ENCODE data around the gene CFDP1. TPM values are rescaled to one million over a fixed set of nuclear protein-coding genes. Genes with fewer than 3 reads are reported as not detected.
"Not testable (repeated sequence)": the region's sequence is repeated elsewhere in the genome, so short reads cannot be mapped to it uniquely, and the experiment has no call there.

The CFDP1 gene
- total and polyA plus RNA-seq, 3 experiments from 2014 or later, result 33.8 to 39.1 (median 34.2) TPM

DNA sequence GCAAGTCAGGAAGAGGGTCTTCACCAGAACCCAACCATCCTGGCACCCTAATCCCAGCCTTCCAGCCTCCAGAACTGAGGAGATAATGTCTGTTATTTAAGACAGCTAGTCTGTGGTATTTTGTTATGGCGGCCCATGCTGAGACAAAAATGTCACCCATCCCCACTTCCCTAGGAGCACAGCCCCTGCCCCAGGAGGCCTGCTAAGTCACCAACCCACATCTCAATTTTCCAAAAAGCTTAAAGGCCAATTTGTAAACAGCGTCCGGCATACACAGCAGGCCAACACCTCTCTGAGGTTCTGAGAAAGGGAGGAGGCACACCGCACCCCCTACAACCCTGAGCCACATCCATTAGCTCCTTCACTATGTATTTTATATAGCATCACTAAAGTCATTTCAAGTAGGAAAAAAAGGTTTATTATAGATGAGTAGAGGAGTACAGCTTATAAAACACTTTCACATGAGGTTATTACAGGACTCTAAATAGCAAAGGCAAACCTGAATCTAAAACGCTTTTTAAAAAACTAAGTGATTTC is 24.2 kb upstream of the CFDP1 start:
- H3K4me3 Mint-ChIP-seq, result no peak overlapping the region
- H3K27ac Mint-ChIP-seq, result peak overlapping the region in 4 of 8 donors; percentile 17 to 85 (median 44)
- no peaks in the 10 kb centered on the region for H3K9me3 Mint-ChIP-seq
- H3K36me3 Mint-ChIP-seq, result peaks cover 0 to 23% (median 5%) of the 10 kb centered on the region in 3 donors
- peaks cover 0 to 2% of the 10 kb centered on the region in 2 donors for H3K27me3 Mint-ChIP-seq
- Histone ChIP-seq H3K4me1 (ENCODE audit: insufficient read depth, low read length) (peaks cover 23% of the 10 kb centered on the region), H3K27me3 (ENCODE audit: insufficient read depth, low read length, poor library complexity, severe bottlenecking) (no peaks in the 10 kb centered on the region), H3K9me3 (ENCODE audit: low read length) (no peaks in the 10 kb centered on the region), H3K4me3 (ENCODE audit: low read length) (no peak overlapping the region), H3K27ac (ENCODE audit: low read depth, low read length) (no peak overlapping the region), H3K36me3 (ENCODE audit: insufficient read depth, low read length) (no peaks in the 10 kb centered on the region)
- CTCF ChIA-PET, result interaction anchor here (0.9 to 1.3 kb wide), 4 partner anchors 13 to 258 kb away, joined by 3 to 5 read pairs (median 4); partner anchors contain the start of gene CFDP1
- H3K4me1 Mint-ChIP-seq, result peaks cover 76 to 96% (median 94%) of the 10 kb centered on the region in 3 donors
- DNase-seq, result no peak
- POLR2A ChIA-PET, result no interaction called here

DNA sequence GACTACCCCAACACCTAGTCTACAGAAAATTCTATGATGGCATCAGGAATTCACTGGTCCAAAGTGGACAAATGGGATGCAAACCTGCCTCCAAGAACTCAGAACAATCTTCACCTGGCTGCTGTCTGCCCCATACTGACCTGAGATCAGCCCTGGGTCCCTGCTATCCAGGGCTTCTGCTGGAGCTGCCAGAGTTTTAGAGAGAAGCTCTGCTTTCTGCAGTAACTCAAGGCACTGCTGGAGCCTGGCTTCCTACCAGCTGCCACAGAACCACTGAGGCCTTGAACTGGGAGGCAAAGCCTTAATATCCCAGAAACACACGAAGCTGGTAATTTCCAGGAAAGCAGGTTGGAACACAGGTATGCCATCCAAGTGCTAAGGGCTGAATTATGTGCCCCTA is 23.7 kb upstream of the CFDP1 start:
- peaks cover 0 to 25% (median 5%) of the 10 kb centered on the region in 3 donors for H3K36me3 Mint-ChIP-seq
- ChIA-PET CTCF (interaction anchor here (0.9 to 1.3 kb wide), 4 partner anchors 12 to 257 kb away, joined by 3 to 5 read pairs (median 4); partner anchors contain the start of gene CFDP1), POLR2A (no interaction called here)
- peaks cover 71 to 91% (median 89%) of the 10 kb centered on the region in 3 donors for H3K4me1 Mint-ChIP-seq
- no peak overlapping the region for H3K4me3 Mint-ChIP-seq
- no peaks in the 10 kb centered on the region for H3K36me3 ChIP-seq (ENCODE audit: insufficient read depth, low read length)
- peaks cover 0 to 2% of the 10 kb centered on the region in 2 donors for H3K27me3 Mint-ChIP-seq
- H3K27me3 ChIP-seq (ENCODE audit: insufficient read depth, low read length, poor library complexity, severe bottlenecking), result no peaks in the 10 kb centered on the region
- no peak overlapping the region for H3K27ac ChIP-seq (ENCODE audit: low read depth, low read length)
- no peaks in the 10 kb centered on the region for H3K9me3 ChIP-seq (ENCODE audit: low read length)
- H3K4me3 ChIP-seq (ENCODE audit: low read length), result no peak overlapping the region
- H3K9me3 Mint-ChIP-seq, result no peaks in the 10 kb centered on the region
- H3K27ac Mint-ChIP-seq, result peak overlapping the region in 4 of 8 donors; percentile 1 to 68 (median 34)
- peaks cover 18% of the 10 kb centered on the region for H3K4me1 ChIP-seq (ENCODE audit: insufficient read depth, low read length)
- DNase-seq, result no peak

DNA sequence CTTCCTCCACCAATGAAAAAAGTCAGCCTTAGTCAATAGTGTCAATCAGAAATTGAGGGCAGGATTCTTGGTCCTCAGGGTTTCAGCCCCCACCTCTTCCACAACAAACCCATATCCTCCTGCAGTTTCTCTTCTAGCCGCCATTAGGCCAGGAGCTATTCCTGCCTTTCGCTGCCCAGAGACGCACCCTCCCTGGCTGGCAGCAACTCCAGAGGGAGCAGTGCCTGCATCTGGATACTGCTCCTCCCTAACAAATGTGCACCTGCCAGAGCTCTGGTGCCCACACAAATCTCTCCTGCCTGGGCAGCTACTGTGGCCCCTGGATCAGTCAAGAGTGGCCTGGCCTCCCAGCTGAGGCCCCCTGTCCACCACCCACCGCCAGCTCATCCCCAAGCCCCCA is 23.2 kb upstream of the CFDP1 start:
- H3K9me3 Mint-ChIP-seq; H3K4me3 Mint-ChIP-seq; H3K27me3 Mint-ChIP-seq; POLR2A ChIA-PET; H3K4me3 ChIP-seq (ENCODE audit: low read length); H3K27ac ChIP-seq (ENCODE audit: low read depth, low read length); H3K36me3 ChIP-seq (ENCODE audit: insufficient read depth, low read length); DNase-seq; H3K27me3 ChIP-seq (ENCODE audit: insufficient read depth, low read length, poor library complexity, severe bottlenecking); H3K9me3 ChIP-seq (ENCODE audit: low read length): not testable (repeated sequence)
- peaks cover 68 to 89% (median 87%) of the 10 kb centered on the region in 3 donors for H3K4me1 Mint-ChIP-seq
- CTCF ChIA-PET, result interaction anchor here (0.6 to 1.3 kb wide), 3 partner anchors 61 to 257 kb away, joined by 3 read pairs; no protein-coding TSS in a partner anchor
- H3K4me1 ChIP-seq (ENCODE audit: insufficient read depth, low read length), result peaks cover 13% of the 10 kb centered on the region
- peak overlapping the region in 5 of 8 donors; percentile 1 to 68 (median 23) for H3K27ac Mint-ChIP-seq
- peaks cover 0 to 27% (median 5%) of the 10 kb centered on the region in 3 donors for H3K36me3 Mint-ChIP-seq

DNA sequence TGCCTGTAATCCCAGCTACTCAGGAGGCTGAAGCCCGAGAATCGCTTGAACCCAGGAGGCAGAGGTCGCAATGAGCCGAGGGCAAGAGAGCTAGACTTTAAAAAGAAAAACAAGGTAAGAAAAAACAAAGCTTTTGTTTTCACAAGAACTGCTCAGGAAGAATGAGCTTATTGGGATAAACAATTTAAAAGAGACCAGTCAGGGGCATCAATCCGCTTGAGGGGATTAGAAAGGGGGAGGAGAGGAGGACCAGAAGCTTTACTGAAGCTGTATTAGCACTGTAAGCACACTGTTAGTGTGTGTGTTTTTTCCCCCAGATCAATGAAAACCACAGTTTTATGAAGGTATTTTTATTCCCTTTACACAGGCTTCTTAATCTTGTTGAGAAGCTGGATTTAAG is 22.4 kb upstream of the CFDP1 start:
- Histone ChIP-seq H3K9me3 (ENCODE audit: low read length) (no peaks in the 10 kb centered on the region), H3K27ac (ENCODE audit: low read depth, low read length) (no peak overlapping the region), H3K36me3 (ENCODE audit: insufficient read depth, low read length) (peaks cover 9% of the 10 kb centered on the region), H3K27me3 (ENCODE audit: insufficient read depth, low read length, poor library complexity, severe bottlenecking) (no peaks in the 10 kb centered on the region), H3K4me1 (ENCODE audit: insufficient read depth, low read length) (peaks cover 7% of the 10 kb centered on the region), H3K4me3 (ENCODE audit: low read length) (no peak overlapping the region)
- H3K4me3 Mint-ChIP-seq, result no peak overlapping the region
- POLR2A ChIA-PET, result no interaction called here
- peak overlapping the region in 3 of 8 donors; percentile 70 to 79 (median 76) for H3K27ac Mint-ChIP-seq
- DNase-seq, result no peak
- peaks cover 61 to 86% (median 81%) of the 10 kb centered on the region in 3 donors for H3K4me1 Mint-ChIP-seq
- peaks cover 0 to 34% (median 5%) of the 10 kb centered on the region in 3 donors for H3K36me3 Mint-ChIP-seq
- H3K9me3 Mint-ChIP-seq, result no peaks in the 10 kb centered on the region
- peaks cover 0 to 2% of the 10 kb centered on the region in 2 donors for H3K27me3 Mint-ChIP-seq
- CTCF ChIA-PET, result interaction anchor here (0.5 to 1.2 kb wide), 4 partner anchors 10 to 61 kb away, joined by 3 read pairs; partner anchors contain the start of gene CFDP1

DNA sequence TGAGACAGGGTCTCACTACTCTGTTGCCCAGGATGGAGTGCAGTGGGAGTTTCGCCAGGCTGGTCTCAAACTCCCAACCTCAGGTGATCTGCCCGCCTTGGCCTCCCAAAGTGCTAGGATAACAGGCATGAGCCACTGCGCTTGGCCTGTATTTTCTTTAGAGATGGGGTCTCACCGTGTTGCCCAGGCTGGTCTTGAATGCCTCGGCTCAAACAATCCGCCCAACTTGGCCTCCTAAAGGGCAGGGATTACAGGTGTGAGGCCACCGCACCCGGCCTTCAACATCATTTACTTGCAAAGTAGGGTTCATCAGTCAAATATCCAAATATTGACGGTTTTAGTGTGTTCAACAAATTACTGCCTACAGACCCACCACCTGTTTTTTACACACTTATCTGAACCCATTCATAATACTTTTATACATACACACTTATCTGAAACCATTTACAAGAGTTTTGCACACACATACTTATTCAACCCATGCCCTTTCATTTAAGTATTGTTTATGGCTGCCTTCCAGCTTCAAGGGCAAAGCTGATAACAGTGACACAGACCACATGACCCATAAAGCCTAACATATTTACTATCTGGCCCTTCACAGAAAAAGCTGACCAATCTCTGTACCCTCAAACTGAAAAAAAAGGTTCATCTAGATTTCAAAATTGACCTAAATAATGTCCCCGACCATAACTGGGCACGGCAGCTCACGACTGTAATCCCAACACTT is 19.3 kb upstream of the CFDP1 start:
- Histone ChIP-seq H3K27me3 (ENCODE audit: insufficient read depth, low read length, poor library complexity, severe bottlenecking) (no peaks in the 10 kb centered on the region), H3K27ac (ENCODE audit: low read depth, low read length) (no peak overlapping the region), H3K4me1 (ENCODE audit: insufficient read depth, low read length) (peaks cover 7% of the 10 kb centered on the region), H3K36me3 (ENCODE audit: insufficient read depth, low read length) (peaks cover 18% of the 10 kb centered on the region), H3K9me3 (ENCODE audit: low read length) (no peaks in the 10 kb centered on the region), H3K4me3 (ENCODE audit: low read length) (no peak overlapping the region)
- no peak for DNase-seq
- Mint-ChIP-seq H3K9me3 (no peaks in the 10 kb centered on the region), H3K27ac (no peak overlapping the region), H3K27me3 (peaks cover 0 to 2% of the 10 kb centered on the region in 2 donors), H3K36me3 (peaks cover 5 to 44% (median 6%) of the 10 kb centered on the region in 3 donors), H3K4me3 (peak overlapping the region in 1 of 7 donors; percentile 36), H3K4me1 (peaks cover 43 to 61% (median 51%) of the 10 kb centered on the region in 3 donors)
- POLR2A ChIA-PET, result no interaction called here
- CTCF ChIA-PET, result interaction anchor here (0.9 to 1.6 kb wide), 3 partner anchors 8 to 65 kb away, joined by 3 to 6 read pairs (median 4); no protein-coding TSS in a partner anchor

DNA sequence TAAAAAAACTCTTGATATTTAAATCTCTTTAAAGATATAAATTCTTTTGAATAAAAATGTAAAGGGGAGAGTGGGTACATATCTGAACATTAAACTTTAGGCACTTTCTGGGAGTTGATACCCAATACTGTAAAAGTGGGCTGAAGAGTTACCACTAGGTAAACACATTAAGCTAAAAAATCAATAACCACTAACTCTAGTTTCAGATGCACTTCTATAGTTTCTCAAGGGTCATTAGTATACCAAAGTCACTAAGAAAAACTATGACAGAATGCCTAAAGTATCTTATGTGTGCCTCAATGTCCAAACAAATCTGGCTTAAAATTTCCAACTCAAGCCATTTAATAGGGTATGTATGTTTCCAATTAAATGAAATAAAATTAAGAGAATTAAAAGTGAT is 13.1 kb upstream of the CFDP1 start:
- Histone ChIP-seq H3K27ac (ENCODE audit: low read depth, low read length) (no peak overlapping the region), H3K9me3 (ENCODE audit: low read length) (no peaks in the 10 kb centered on the region), H3K4me3 (ENCODE audit: low read length) (no peak overlapping the region), H3K4me1 (ENCODE audit: insufficient read depth, low read length) (no peaks in the 10 kb centered on the region), H3K36me3 (ENCODE audit: insufficient read depth, low read length) (peaks cover 23% of the 10 kb centered on the region), H3K27me3 (ENCODE audit: insufficient read depth, low read length, poor library complexity, severe bottlenecking) (no peaks in the 10 kb centered on the region)
- H3K27ac Mint-ChIP-seq, result peak overlapping the region in 1 of 8 donors; percentile 15
- ChIA-PET POLR2A (no interaction called here), CTCF (interaction anchor here (1.4 to 1.8 kb wide), 2 partner anchors 24 to 26 kb away, joined by 3 to 4 read pairs; no protein-coding TSS in a partner anchor)
- peaks cover 5 to 56% (median 6%) of the 10 kb centered on the region in 3 donors for H3K36me3 Mint-ChIP-seq
- H3K4me3 Mint-ChIP-seq, result no peak overlapping the region
- H3K27me3 Mint-ChIP-seq, result no peaks in the 10 kb centered on the region
- peaks cover under 1 to 9% (median 3%) of the 10 kb centered on the region in 3 donors for H3K4me1 Mint-ChIP-seq
- H3K9me3 Mint-ChIP-seq, result no peaks in the 10 kb centered on the region
- no peak for DNase-seq

DNA sequence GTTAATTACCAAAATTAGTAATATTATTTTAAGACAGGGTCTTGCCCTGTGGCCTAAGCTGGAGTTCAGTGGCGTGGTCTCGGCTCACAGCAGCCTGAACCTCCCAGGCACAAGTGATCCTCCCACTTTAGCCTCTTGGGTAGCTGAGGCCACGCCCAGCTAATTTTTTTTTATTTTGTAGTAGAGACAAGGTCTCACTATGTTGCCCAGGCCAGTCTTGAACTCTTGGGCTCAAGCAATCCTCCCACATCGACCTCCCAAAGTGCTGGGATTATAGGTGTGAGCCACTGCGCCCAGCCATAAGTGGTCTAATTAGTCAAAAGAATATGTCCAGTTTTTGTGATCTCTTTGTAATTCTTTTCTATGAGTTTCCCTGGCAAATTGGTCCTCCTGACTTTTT is 12.0 kb upstream of the CFDP1 start:
- POLR2A ChIA-PET, result interaction anchor here (0.9 kb wide), 1 partner anchor 11 kb away, joined by 3 read pairs; the partner anchor contains the start of gene CFDP1
- peaks cover 14% of the 10 kb centered on the region for H3K36me3 ChIP-seq (ENCODE audit: insufficient read depth, low read length)
- H3K27me3 ChIP-seq (ENCODE audit: insufficient read depth, low read length, poor library complexity, severe bottlenecking), result no peaks in the 10 kb centered on the region
- H3K27me3 Mint-ChIP-seq, result no peaks in the 10 kb centered on the region
- CTCF ChIA-PET, result interaction anchor here (1.0 to 1.8 kb wide), 5 partner anchors 8 to 72 kb away, joined by 3 to 4 read pairs (median 4); partner anchors contain the start of gene CFDP1
- no peak overlapping the region for H3K4me3 ChIP-seq (ENCODE audit: low read length)
- no peak overlapping the region for H3K4me3 Mint-ChIP-seq
- no peak overlapping the region for H3K27ac ChIP-seq (ENCODE audit: low read depth, low read length)
- peak overlapping the region in 1 of 8 donors; percentile 38 for H3K27ac Mint-ChIP-seq
- H3K4me1 ChIP-seq (ENCODE audit: insufficient read depth, low read length), result no peaks in the 10 kb centered on the region
- H3K9me3 ChIP-seq (ENCODE audit: low read length), result no peaks in the 10 kb centered on the region
- DNase-seq, result no peak
- H3K4me1 Mint-ChIP-seq, result peaks cover 0 to 5% (median 3%) of the 10 kb centered on the region in 3 donors
- H3K9me3 Mint-ChIP-seq, result no peaks in the 10 kb centered on the region
- peaks cover 5 to 45% (median 6%) of the 10 kb centered on the region in 3 donors for H3K36me3 Mint-ChIP-seq

DNA sequence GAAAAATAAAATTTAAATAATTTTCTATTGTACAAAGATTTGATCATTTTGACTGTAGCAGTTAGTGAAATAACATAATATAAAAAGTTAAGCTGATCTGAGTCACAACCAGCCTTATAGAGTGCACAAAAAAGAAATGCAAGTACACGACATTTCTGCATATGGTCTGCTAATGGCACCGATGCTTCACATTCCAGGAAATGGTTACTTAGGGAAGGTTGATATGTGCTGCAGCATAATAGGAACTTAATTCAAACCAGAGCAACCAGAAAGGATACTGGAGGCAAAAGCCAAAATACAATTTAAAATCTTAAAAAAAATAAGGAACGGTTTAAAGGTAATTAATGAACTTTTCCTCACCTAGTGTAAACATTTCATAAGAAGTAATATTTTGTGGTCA is 10.0 kb upstream of the CFDP1 start:
- Mint-ChIP-seq H3K4me1 (no peaks in the 10 kb centered on the region), H3K27me3 (no peaks in the 10 kb centered on the region), H3K36me3 (peaks cover 0 to 31% (median 2%) of the 10 kb centered on the region in 3 donors), H3K9me3 (no peaks in the 10 kb centered on the region), H3K4me3 (no peak overlapping the region), H3K27ac (peak overlapping the region in 1 of 8 donors; percentile 41)
- ChIA-PET CTCF (no interaction called here), POLR2A (no interaction called here)
- no peak for DNase-seq
- H3K4me1 ChIP-seq (ENCODE audit: insufficient read depth, low read length), result no peaks in the 10 kb centered on the region
- no peaks in the 10 kb centered on the region for H3K9me3 ChIP-seq (ENCODE audit: low read length)
- H3K27ac ChIP-seq (ENCODE audit: low read depth, low read length), result no peak overlapping the region
- H3K36me3 ChIP-seq (ENCODE audit: insufficient read depth, low read length), result peaks cover 13% of the 10 kb centered on the region
- H3K4me3 ChIP-seq (ENCODE audit: low read length), result no peak overlapping the region
- H3K27me3 ChIP-seq (ENCODE audit: insufficient read depth, low read length, poor library complexity, severe bottlenecking), result no peaks in the 10 kb centered on the region

Measured in CD8-positive, alpha-beta memory T cell (primary cell).